ENCODE results near the gene PABPN1. TPM values are rescaled to one million over a fixed set of nuclear protein-coding genes. Genes with fewer than 3 reads are reported as not detected.

Gene PABPN1
- total and polyA plus RNA-seq, 2 of the 13 experiments (the other 11 are each of a cell fraction or from before 2014, with no cell fraction given), result 233 to 524 TPM

- no peak for TF ChIP-seq REST (IDR thresholded peaks at IDR 0.05; ENCODE audit: borderline replicate concordance in 1 of 2, low read depth in 1 of 2, low read length in 2 of 2)
- no peak for TF ChIP-seq SMAD9 (CRISPR knock-in tag; IDR thresholded peaks at IDR 0.05)
- no peak for TF ChIP-seq ZNF672 (CRISPR knock-in tag; IDR thresholded peaks at IDR 0.05)
- no peak for TF ChIP-seq RFX5 (IDR thresholded peaks at IDR 0.05; ENCODE audit: low read depth, low read length)
- no peak for TF ChIP-seq ELF3 (CRISPR knock-in tag; IDR thresholded peaks at IDR 0.05)
- no peak for TF ChIP-seq HOXA7 (CRISPR knock-in tag; IDR thresholded peaks at IDR 0.05)
- no peak; the same call in 1 of the 2 replicates for TF ChIP-seq ZNF230 (CRISPR knock-in tag; IDR thresholded peaks at IDR 0.05)
- TF ChIP-seq POLR2AphosphoS2 (IDR thresholded peaks at IDR 0.05; ENCODE audit: low read depth, low read length), result peak; percentile 94
- no peak for TF ChIP-seq ZNF580 (CRISPR knock-in tag; IDR thresholded peaks at IDR 0.05; ENCODE audit: borderline replicate concordance, low read depth)
- peak; percentile 80 for TF ChIP-seq KDM2A (CRISPR knock-in tag; IDR thresholded peaks at IDR 0.05; ENCODE audit: borderline replicate concordance, low read depth)
- TF ChIP-seq ZNF3 (CRISPR knock-in tag; IDR thresholded peaks at IDR 0.05), result no peak
- no peak for TF ChIP-seq HNF4A (CRISPR knock-in tag; IDR thresholded peaks at IDR 0.05)
- 0 out of 2 replicates have a peak, but pooled peaks have one; percentile 22 for TF ChIP-seq ZNF331 (CRISPR knock-in tag; IDR thresholded peaks at IDR 0.05)
- no peak; the same call in 1 of the 2 replicates for TF ChIP-seq TBX3 (IDR thresholded peaks at IDR 0.05; ENCODE audit: borderline replicate concordance)
- TF ChIP-seq ZBTB3 (CRISPR knock-in tag; IDR thresholded peaks at IDR 0.05; ENCODE audit: borderline replicate concordance, low read depth), result 0 out of 2 replicates have a peak, but pooled peaks have one; percentile 15
- TF ChIP-seq SP5 (CRISPR knock-in tag; IDR thresholded peaks at IDR 0.05; ENCODE audit: borderline replicate concordance, low read depth), result 0 out of 2 replicates have a peak, but pooled peaks have one; percentile 8
- no peak for TF ChIP-seq SIX4 (CRISPR knock-in tag; IDR thresholded peaks at IDR 0.05)
- TF ChIP-seq IRX3 (CRISPR knock-in tag; IDR thresholded peaks at IDR 0.05; ENCODE audit: borderline replicate concordance, low read depth), result 0 out of 2 replicates have a peak, but pooled peaks have one; percentile 33
- TF ChIP-seq ATF1 (CRISPR knock-in tag; IDR thresholded peaks at IDR 0.05), result no peak
- TF ChIP-seq TRIM24 (CRISPR knock-in tag; IDR thresholded peaks at IDR 0.05), result no peak
- TF ChIP-seq ZNF256 (CRISPR knock-in tag; conservative IDR thresholded peaks at IDR 0.05), result no peak
- no peak for TF ChIP-seq HOMEZ (CRISPR knock-in tag; IDR thresholded peaks at IDR 0.05; ENCODE audit: low read depth)
- no peak for TF ChIP-seq TCF7L2 (IDR thresholded peaks at IDR 0.05; ENCODE audit: low read depth, low read length)
- TF ChIP-seq, protein P1, sequence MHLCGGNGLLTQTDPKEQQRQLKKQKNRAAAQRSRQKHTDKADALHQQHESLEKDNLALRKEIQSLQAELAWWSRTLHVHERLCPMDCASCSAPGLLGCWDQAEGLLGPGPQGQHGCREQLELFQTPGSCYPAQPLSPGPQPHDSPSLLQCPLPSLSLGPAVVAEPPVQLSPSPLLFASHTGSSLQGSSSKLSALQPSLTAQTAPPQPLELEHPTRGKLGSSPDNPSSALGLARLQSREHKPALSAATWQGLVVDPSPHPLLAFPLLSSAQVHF (CRISPR knock-in tag; IDR thresholded peaks at IDR 0.05), result no peak
- no peak for TF ChIP-seq RFXANK (CRISPR knock-in tag; IDR thresholded peaks at IDR 0.05)
- 0 out of 2 replicates have a peak, but pooled peaks have one; percentile 13 for TF ChIP-seq TEAD2 (CRISPR knock-in tag; IDR thresholded peaks at IDR 0.05)
Measured at GRCh38 chr14:23326491-23327332, 5.5 kb downstream of the PABPN1 start (continued).
